HCT116 (cell line): ENCODE results near the gene LCN10. TPM values are rescaled to one million over a fixed set of nuclear protein-coding genes. Genes with fewer than 3 reads are reported as not detected.

Experiments used
- ATAC-seq: fragments of 200-7000 bp; cut with Tn5 transposase; 2 replicates; pipeline ENCODE4 v1.9.1; 2020; ENCODE audit warnings: mild to moderate bottlenecking, moderate library complexity
- Bru-seq: library from RNA; stranded (reverse); fragments of 400-500 nt; gene quantifications from one replicate; lab custom pipeline; 2021; lab: Mats Ljungman, UMichigan
- BruChase-seq, 2 experiments: library from RNA; stranded (reverse); fragments of 400-500 nt; gene quantifications; one replicate each; lab custom pipeline; 2021; lab: Mats Ljungman, UMichigan
- BruUV-seq: library from RNA; stranded (reverse); fragments of 400-500 nt; replicated peaks from 2 replicates; lab custom pipeline; 2021; lab: Mats Ljungman, UMichigan
- CTCF ChIA-PET: fragments of 300-600 bp; sonication (Branson Sonifier 250); formaldehyde crosslinking; loops from one replicate; lab custom pipeline; 2021; ENCODE audit warnings: antibody characterized with exemption; lab: Charles Lee
- POLR2A ChIA-PET: fragments of 300-600, 350-600 bp; sonication (Branson Sonifier 250); formaldehyde crosslinking; loops from one replicate; lab custom pipeline; 2021; ENCODE audit warnings: antibody characterized with exemption; lab: Charles Lee
- RAD21 ChIA-PET, 2 experiments: fragments of 300-600 bp; sonication (Branson Sonifier 250); formaldehyde crosslinking; loops; one replicate each; lab custom pipeline; 2023; ENCODE audit warnings: low total read pairs in 2 of 2; ENCODE audit not compliant: uncharacterized antibody in 2 of 2, unreplicated experiment in 2 of 2, low non-redundant PET in 1 of 2; lab: Charles Lee
- DNase-seq: peaks from one replicate; pipeline ENCODE4 v3.0.0-alpha.2; 2010; ENCODE audit warnings: low read depth, low spot score
- H2AFZ ChIP-seq: fragments of 200-600 bp; shearing (Covaris generic), sonication (generic); 2 replicates; pipeline ENCODE4 v1.6.1; 2017; ENCODE audit warnings: low read depth, mixed run types, mixed read lengths, antibody characterized with exemption, low read length; ENCODE audit not compliant: poor library complexity, severe bottlenecking
- H3K27ac ChIP-seq: 2 replicates; pipeline ENCODE4 v1.5.1; 2012; ENCODE audit warnings: low read depth, low read length
- H3K27me3 ChIP-seq: fragments of 200-600 bp; sonication (generic); 2 replicates; pipeline ENCODE4 v1.6.1; 2016; ENCODE audit warnings: mixed run types, low read length, mixed read lengths; ENCODE audit not compliant: insufficient read depth
- H3K36me3 ChIP-seq, 2 experiments: fragments of 200-500 bp in 1 of 2; fragments of 200-600 bp in 1 of 2; sonication (Bioruptor generic) in 1 of 2; sonication (generic) in 1 of 2; 2 replicates each; pipeline versions ENCODE4 v1.5.1 to v1.6.1; 2014 to 2016; ENCODE audit warnings: low read length in 2 of 2, inconsistent platforms in 1 of 2, mixed read lengths in 1 of 2, mixed run types in 1 of 2; ENCODE audit not compliant: insufficient read depth in 2 of 2, control insufficient read depth in 1 of 2
- H3K4me1 ChIP-seq, 2 experiments: fragments of 200-600 bp in 1 of 2; sonication (generic) in 1 of 2; 2 replicates each; pipeline versions ENCODE4 v1.5.1 to v1.6.1; 2012 to 2017; ENCODE audit warnings: low read length in 2 of 2, inconsistent platforms in 1 of 2, mild to moderate bottlenecking in 1 of 2, mixed read lengths in 1 of 2, mixed run types in 1 of 2, moderate library complexity in 1 of 2; ENCODE audit not compliant: insufficient read depth in 2 of 2, control insufficient read depth in 1 of 2
- H3K4me2 ChIP-seq: fragments of 200-600 bp; sonication (generic); 2 replicates; pipeline ENCODE4 v1.6.1; 2017; ENCODE audit warnings: mixed run types, low read length, mixed read lengths
- H3K4me3 ChIP-seq, 2 experiments: fragments of 200-600 bp in 1 of 2; sonication (generic) in 1 of 2; replicated peaks in 1 of 2; 2 replicates each; pipeline ENCODE4 v1.5.1; 2011 to 2016; ENCODE audit warnings: low read length in 2 of 2, control low read depth in 1 of 2, low read depth in 1 of 2, mild to moderate bottlenecking in 1 of 2, mixed read lengths in 1 of 2, mixed run types in 1 of 2
- H3K79me2 ChIP-seq: fragments of 200-600 bp; sonication (generic); 2 replicates; pipeline ENCODE4 v1.6.1; 2017; ENCODE audit warnings: mild to moderate bottlenecking, mixed run types, low read length, moderate library complexity, mixed read lengths; ENCODE audit not compliant: insufficient read depth
- H3K9ac ChIP-seq: fragments of 200-600 bp; sonication (generic); 2 replicates; pipeline ENCODE4 v1.6.1; 2016; ENCODE audit warnings: low read length, mixed read lengths
- H3K9me2 ChIP-seq: fragments of 200-600 bp; sonication (generic), shearing (Covaris generic); 2 replicates; pipeline ENCODE4 v1.6.1; 2017; ENCODE audit warnings: mixed run types, mild to moderate bottlenecking, moderate library complexity; ENCODE audit not compliant: insufficient read depth
- H3K9me3 ChIP-seq, 2 experiments: fragments of 200-500 bp in 1 of 2; fragments of 200-600 bp in 1 of 2; sonication (Bioruptor generic) in 1 of 2; sonication (generic) in 1 of 2; 2 replicates each; pipeline ENCODE4 v1.6.1; 2014 to 2017; ENCODE audit warnings: low read length in 2 of 2, mixed read lengths in 2 of 2, inconsistent platforms in 1 of 2, low read depth in 1 of 2, mild to moderate bottlenecking in 1 of 2, mixed run types in 1 of 2, moderate library complexity in 1 of 2; ENCODE audit not compliant: control insufficient read depth in 1 of 2, insufficient read depth in 1 of 2
- H4K20me1 ChIP-seq: fragments of 200-600 bp; sonication (generic), shearing (Covaris generic); 2 replicates; pipeline ENCODE4 v1.6.1; 2017; ENCODE audit warnings: mixed run types, mild to moderate bottlenecking, moderate library complexity; ENCODE audit not compliant: insufficient read depth
- CTCF ChIP-seq, 3 experiments: fragments of 200-600 bp in 1 of 3; sonication (generic) in 1 of 3; IDR thresholded peaks in 2 of 3; conservative IDR thresholded peaks in 1 of 3; 2 replicates each; pipeline ENCODE4 v1.5.1; 2012 to 2017; ENCODE audit warnings: low read depth in 2 of 3, low read length in 2 of 3, antibody characterized with exemption in 1 of 3, borderline replicate concordance in 1 of 3, control low read depth in 1 of 3, mild to moderate bottlenecking in 1 of 3, mixed read lengths in 1 of 3, mixed run types in 1 of 3, moderate library complexity in 1 of 3; ENCODE audit not compliant: insufficient read depth in 1 of 3
- POLR2AphosphoS5 ChIP-seq: IDR thresholded peaks from 2 replicates; pipeline ENCODE4 v1.6.1; 2011; ENCODE audit warnings: mild to moderate bottlenecking, low read depth, low read length, moderate library complexity
- intact Hi-C: fragments of 100-400 bp; cut with micrococcal nuclease; formaldehyde crosslinking; loops from 2 replicates; pipeline ENCODE4 v1.10.0; 2022
- long read RNA-seq: library from polyadenylated mRNA; unstranded; transcript quantifications from one replicate; pipeline ENCODE4 v2.0.0, GENCODE V29; 2021; ENCODE audit not compliant: unreplicated experiment
- polyA plus RNA-seq: library from polyadenylated mRNA; unstranded; fragments of >200 nt; gene quantifications from 2 replicates; pipeline ENCODE4 v1.2.1, GENCODE V29; 2012; ENCODE audit warnings: missing spikeins
- total RNA-seq: library from RNA; stranded (reverse); gene quantifications from one replicate; pipeline ENCODE4 v1.2.1, GENCODE V29; 2021; ENCODE audit not compliant: unreplicated experiment

Gene LCN10
- total RNA-seq (not detected), Bru-seq, nascent RNA (not detected), BruChase-seq, experiment 1, labeled RNA remaining after a 6-hour chase (not detected), BruChase-seq, experiment 2, labeled RNA remaining after a 2-hour chase (not detected)
- 0.07 TPM in 1 of 2 replicates, not detected in the other for polyA plus RNA-seq
- long read RNA-seq = 0 reads

GRCh38 chr9:136742591-136743391 is at the start of gene LCN10:
Gene LCN10, minus strand, starts transcription at chr9:136742940. Its CDS starts 37 bp downstream, at chr9:136742903.
- no peak within 1 kb of the TSS for H3K9ac ChIP-seq
- no peak within 1 kb of the TSS for H3K4me2 ChIP-seq
- ChIA-PET RAD21 (no interaction called here), POLR2A (no interaction called here), CTCF (no interaction called here)
- no peak for DNase-seq
- no peaks in the 10 kb centered on the region for H3K4me1 ChIP-seq
- no peaks in the 10 kb centered on the region for H3K9me2 ChIP-seq
- H3K27me3 ChIP-seq = no peaks in the 10 kb centered on the region
- no peaks in the 10 kb centered on the region for H3K9me3 ChIP-seq
- ATAC-seq = peak; percentile 85
- H3K27ac ChIP-seq = no peak within 1 kb of the TSS
- no peak within 1 kb of the TSS for H2AFZ ChIP-seq
- H4K20me1 ChIP-seq = no peaks in the 10 kb centered on the region
- no TSS peak for BruUV-seq
- intact Hi-C loops = no loop called here
- H3K36me3 ChIP-seq = no peaks in the 10 kb centered on the region
- TF ChIP-seq POLR2AphosphoS5 = no peak
- peak in 2 of 3 experiments; percentile 48 to 71; a peak in 4 of 6 replicates for TF ChIP-seq CTCF (IDR thresholded peaks at IDR 0.05 in 2 of 3, conservative IDR thresholded peaks at IDR 0.05 in 1 of 3; ENCODE audit: borderline replicate concordance in 1 of 3, insufficient read depth in 1 of 3, low read depth in 2 of 3, low read length in 2 of 3)
- H3K4me3 ChIP-seq = no peak within 1 kb of the TSS
- H3K79me2 ChIP-seq = no peaks in the 10 kb centered on the region
